ENCODE data around the gene TTC24. TPM values are rescaled to one million over a fixed set of nuclear protein-coding genes. Genes with fewer than 3 reads are reported as not detected.

Gene TTC24
- total RNA-seq, 3 donors from 2014 or later = 0.25 to 0.43 (median 0.34) TPM

GRCh38 chr1:156554971-156555370 lies 24.6 kb upstream of the TTC24 start:
- H3K9me3 ChIP-seq = no peaks in the 10 kb centered on the region
- no peak overlapping the region for H3K4me3 ChIP-seq
- TF ChIP-seq CTCF (IDR thresholded peaks at IDR 0.05) = no peak
- H3K4me1 ChIP-seq (ENCODE audit: low read depth) = no peaks in the 10 kb centered on the region
- no peaks in the 10 kb centered on the region for H3K36me3 ChIP-seq (ENCODE audit: low read depth)
- DNase-seq = no peak
- ATAC-seq = no peak
- intact Hi-C loops (cut with DNase I, micrococcal nuclease) = no loop called here

GRCh38 chr1:156555715-156556114 lies 23.8 kb upstream of the TTC24 start:
- Histone ChIP-seq H3K9me3 (no peaks in the 10 kb centered on the region), H3K4me3 (no peak overlapping the region), H3K4me1 (ENCODE audit: low read depth) (no peaks in the 10 kb centered on the region), H3K36me3 (ENCODE audit: low read depth) (no peaks in the 10 kb centered on the region)
- DNase-seq (no peak), ATAC-seq (peak; percentile 76)
- intact Hi-C loops (cut with DNase I, micrococcal nuclease) = no loop called here
- TF ChIP-seq CTCF (IDR thresholded peaks at IDR 0.05) = no peak

GRCh38 chr1:156556354-156556753 lies 23.2 kb upstream of the TTC24 start:
- no peak for ATAC-seq
- intact Hi-C loops (cut with DNase I, micrococcal nuclease) = no loop called here
- Histone ChIP-seq H3K36me3 (ENCODE audit: low read depth) (no peaks in the 10 kb centered on the region), H3K4me3 (no peak overlapping the region), H3K9me3 (no peaks in the 10 kb centered on the region), H3K4me1 (ENCODE audit: low read depth) (no peaks in the 10 kb centered on the region)
- no peak for DNase-seq
- no peak for TF ChIP-seq CTCF (IDR thresholded peaks at IDR 0.05)

GRCh38 chr1:156559086-156559796 lies 20.3 kb upstream of the TTC24 start:
- DNase-seq (no peak), ATAC-seq (no peak)
- H3K4me1 ChIP-seq (ENCODE audit: low read depth) = no peaks in the 10 kb centered on the region
- no peaks in the 10 kb centered on the region for H3K36me3 ChIP-seq (ENCODE audit: low read depth)
- no peak for TF ChIP-seq CTCF (IDR thresholded peaks at IDR 0.05)
- H3K4me3 ChIP-seq = no peak overlapping the region
- intact Hi-C loops (cut with DNase I, micrococcal nuclease) = no loop called here
- no peaks in the 10 kb centered on the region for H3K9me3 ChIP-seq

GRCh38 chr1:156559797-156560385 lies 19.6 kb upstream of the TTC24 start:
- DNase-seq (no peak), ATAC-seq (no peak)
- Histone ChIP-seq H3K4me1 (ENCODE audit: low read depth) (no peaks in the 10 kb centered on the region), H3K36me3 (ENCODE audit: low read depth) (no peaks in the 10 kb centered on the region), H3K4me3 (no peak overlapping the region), H3K9me3 (no peaks in the 10 kb centered on the region)
- intact Hi-C loops (cut with DNase I, micrococcal nuclease) = no loop called here
- TF ChIP-seq CTCF (IDR thresholded peaks at IDR 0.05) = no peak
